H9 (cell line): Measurements from ENCODE around the gene KCNN3. TPM values are rescaled to one million over a fixed set of nuclear protein-coding genes. Genes with fewer than 3 reads are reported as not detected.

ENCODE experiments used
- DNase-seq: peaks from one replicate; pipeline ENCODE4 v3.0.0-alpha.2; 2017
- H2AFZ ChIP-seq: one replicate; pipeline ENCODE4 v1.6.1; 2013; ENCODE audit warnings: mild to moderate bottlenecking, low read length, control low read depth, moderate library complexity
- H2AK5ac ChIP-seq: 2 replicates; pipeline ENCODE4 v1.6.1; 2013; ENCODE audit warnings: low read length, control low read depth, mixed read lengths; ENCODE audit not compliant: insufficient read length
- H2BK120ac ChIP-seq: one replicate; pipeline ENCODE4 v1.6.1; 2013; ENCODE audit warnings: low read depth, mild to moderate bottlenecking, low read length, control low read depth, inconsistent platforms; ENCODE audit not compliant: poor library complexity, severe bottlenecking
- H2BK12ac ChIP-seq: 2 replicates; pipeline ENCODE4 v1.6.1; 2013; ENCODE audit warnings: low read length, control low read depth, mixed read lengths, low read depth; ENCODE audit not compliant: insufficient read length
- H2BK15ac ChIP-seq: 2 replicates; pipeline ENCODE4 v1.6.1; 2013; ENCODE audit warnings: low read depth, low read length, control low read depth
- H2BK20ac ChIP-seq: one replicate; pipeline ENCODE4 v1.6.1; 2013; ENCODE audit warnings: low read depth, mild to moderate bottlenecking, low read length, control low read depth, inconsistent platforms; ENCODE audit not compliant: poor library complexity, severe bottlenecking
- H2BK5ac ChIP-seq: 2 replicates; pipeline ENCODE4 v1.6.1; 2013; ENCODE audit warnings: low read length, control low read depth, mixed read lengths; ENCODE audit not compliant: insufficient read length
- H3K14ac ChIP-seq: 2 replicates; pipeline ENCODE4 v1.6.1; 2013; ENCODE audit warnings: low read length, control low read depth; ENCODE audit not compliant: insufficient read depth
- H3K18ac ChIP-seq: 2 replicates; pipeline ENCODE4 v1.6.1; 2013; ENCODE audit warnings: low read depth, mild to moderate bottlenecking, mixed read lengths, low read length, control low read depth; ENCODE audit not compliant: insufficient read length
- H3K23ac ChIP-seq: 2 replicates; pipeline ENCODE4 v1.6.1; 2013; ENCODE audit warnings: low read length, control low read depth, mixed read lengths, low read depth; ENCODE audit not compliant: insufficient read length
- H3K23me2 ChIP-seq: 2 replicates; pipeline ENCODE4 v1.6.1; 2013; ENCODE audit warnings: low read depth, mild to moderate bottlenecking, mixed read lengths, low read length, control low read depth; ENCODE audit not compliant: insufficient read length, poor library complexity, severe bottlenecking
- H3K27ac ChIP-seq: 2 replicates; pipeline ENCODE4 v1.5.1; 2013; ENCODE audit warnings: low read length, control low read depth, mixed read lengths, low read depth; ENCODE audit not compliant: insufficient read length
- H3K27me3 ChIP-seq: 2 replicates; pipeline ENCODE4 v1.6.1; 2013; ENCODE audit warnings: low read length, control low read depth, inconsistent platforms; ENCODE audit not compliant: insufficient read depth
- H3K4ac ChIP-seq: 2 replicates; pipeline ENCODE4 v1.6.1; 2013; ENCODE audit warnings: low read depth, mild to moderate bottlenecking, control low read depth, inconsistent platforms, low read length, moderate library complexity
- H3K4me1 ChIP-seq: 2 replicates; pipeline ENCODE4 v1.6.1; 2013; ENCODE audit warnings: low read length, control low read depth, inconsistent platforms; ENCODE audit not compliant: insufficient read depth
- H3K4me2 ChIP-seq: 2 replicates; pipeline ENCODE4 v1.6.1; 2013; ENCODE audit warnings: low read length, control low read depth, mixed read lengths; ENCODE audit not compliant: insufficient read length, insufficient read depth
- H3K56ac ChIP-seq: 2 replicates; pipeline ENCODE4 v1.6.1; 2013; ENCODE audit warnings: low read depth, mild to moderate bottlenecking, mixed read lengths, low read length, control low read depth; ENCODE audit not compliant: insufficient read length
- H3K79me1 ChIP-seq: 2 replicates; pipeline ENCODE4 v1.6.1; 2013; ENCODE audit warnings: low read depth, mild to moderate bottlenecking, moderate library complexity, low read length, control low read depth, inconsistent platforms; ENCODE audit not compliant: insufficient read depth, poor library complexity, severe bottlenecking
- H3K79me2 ChIP-seq: 2 replicates; pipeline ENCODE4 v1.6.1; 2013; ENCODE audit warnings: low read length, control low read depth, inconsistent platforms; ENCODE audit not compliant: insufficient read depth
- H3K9ac ChIP-seq: 2 replicates; pipeline ENCODE4 v1.6.1; 2013; ENCODE audit warnings: low read length, control low read depth, mixed read lengths; ENCODE audit not compliant: insufficient read length; ENCODE audit errors: extremely low read depth
- H3K9me3 ChIP-seq: one replicate; pipeline ENCODE4 v1.6.1; 2013; ENCODE audit warnings: low read depth, low read length, inconsistent platforms; ENCODE audit not compliant: control insufficient read depth
- H3T11ph ChIP-seq: one replicate; pipeline ENCODE4 v1.6.1; 2013; ENCODE audit warnings: mild to moderate bottlenecking, low read length, control low read depth, inconsistent platforms
- H4K20me1 ChIP-seq: one replicate; pipeline ENCODE4 v1.6.1; 2013; ENCODE audit not compliant: control insufficient read depth, insufficient read length, insufficient read depth
- H4K5ac ChIP-seq: 2 replicates; pipeline ENCODE4 v1.6.1; 2013; ENCODE audit warnings: low read depth, mild to moderate bottlenecking, mixed read lengths, low read length, control low read depth; ENCODE audit not compliant: insufficient read length
- H4K8ac ChIP-seq: replicated peaks from 2 replicates; pipeline ENCODE4 v1.6.1; 2013; ENCODE audit warnings: low read length, control low read depth, mixed read lengths, low read depth; ENCODE audit not compliant: insufficient read length
- H4K91ac ChIP-seq: 2 replicates; pipeline ENCODE4 v1.6.1; 2013; ENCODE audit warnings: low read depth, mild to moderate bottlenecking, moderate library complexity, mixed read lengths, low read length, control low read depth; ENCODE audit not compliant: insufficient read length
- H3K27ac Mint-ChIP-seq, 3 experiments: 2 replicates in 2 of 3; 3 replicates in 1 of 3; pipeline ENCODE4 v1.8.0; 2020 to 2021; ENCODE audit warnings: mixed read lengths in 3 of 3, mild to moderate bottlenecking in 1 of 3, moderate library complexity in 1 of 3
- H3K27me3 Mint-ChIP-seq: 2 replicates; pipeline ENCODE4 v1.8.0; 2021; ENCODE audit warnings: low read depth, mild to moderate bottlenecking, moderate library complexity, mixed read lengths
- H3K36me3 Mint-ChIP-seq, 3 experiments: 2 replicates in 2 of 3; 3 replicates in 1 of 3; pipeline ENCODE4 v1.8.0; 2020 to 2021; ENCODE audit warnings: low read depth in 3 of 3, mixed read lengths in 3 of 3; ENCODE audit not compliant: insufficient read depth in 1 of 3
- H3K4me1 Mint-ChIP-seq, 2 experiments: 2 replicates each; pipeline ENCODE4 v1.8.0; 2020; ENCODE audit warnings: mixed read lengths in 2 of 2
- H3K4me3 Mint-ChIP-seq, 2 experiments: 2 replicates in 1 of 2; 3 replicates in 1 of 2; pipeline ENCODE4 v1.8.0; 2020 to 2021; ENCODE audit warnings: mild to moderate bottlenecking in 2 of 2, mixed read lengths in 2 of 2, moderate library complexity in 1 of 2
- H3K9me3 Mint-ChIP-seq, 2 experiments: 2 replicates in 1 of 2; 3 replicates in 1 of 2; pipeline ENCODE4 v1.8.0; 2020; ENCODE audit warnings: mild to moderate bottlenecking in 2 of 2, mixed read lengths in 2 of 2, moderate library complexity in 1 of 2
- CTCF ChIP-seq: fragments of 200-600 bp; sonication (generic); conservative IDR thresholded peaks from 3 replicates; pipeline ENCODE4 v1.8.0; 2021; ENCODE audit warnings: antibody characterized with exemption, mild to moderate bottlenecking
- WGBS: extraction: QIAGEN DNeasy Blood & Tissue Kit; methylation state at CpG from one replicate; pipeline ENCODE4 v1.1.7; 2013; ENCODE audit warnings: missing lambda C conversion rate, low lambda C conversion rate, mixed read lengths; ENCODE audit not compliant: insufficient read length; ENCODE audit errors: extremely low coverage; 5-methylcytosine and 5-hydroxymethylcytosine counted together
- total RNA-seq: library from RNA; stranded (reverse); gene quantifications from 2 replicates; pipeline ENCODE4 v1.2.1, GENCODE V29; 2021

KCNN3 gene
- total RNA-seq, 1 experiment from 2014 or later: 0.83 TPM

GRCh38 chr1:154848983-154849382, 21.1 kb downstream of the KCNN3 start:
- H3K4me3 Mint-ChIP-seq: no peak overlapping the region

More at GRCh38 chr1:154848983-154849382, 21.1 kb downstream of the KCNN3 start:
- no peaks in the 10 kb centered on the region for H3K27me3 ChIP-seq
- H3K23ac ChIP-seq: no peak overlapping the region
- H3K4me1 ChIP-seq: no peaks in the 10 kb centered on the region; the same call in 1 of the 2 replicates
- H3K23me2 ChIP-seq: no peaks in the 10 kb centered on the region
- no peak overlapping the region for H3K18ac ChIP-seq
- H2BK20ac ChIP-seq: no peak overlapping the region
- no peak overlapping the region for H2BK12ac ChIP-seq
- no CpG with 5 or more reads among the region's 4 CpGs for WGBS
- no peak overlapping the region for H3K4me2 ChIP-seq
- H3T11ph ChIP-seq: no peak overlapping the region
- no peak overlapping the region for H2AFZ ChIP-seq
- H2BK5ac ChIP-seq: no peak overlapping the region
- no peak for TF ChIP-seq CTCF
- no peaks in the 10 kb centered on the region for H3K9me3 Mint-ChIP-seq
- H3K79me2 ChIP-seq: no peaks in the 10 kb centered on the region
- H3K14ac ChIP-seq: no peak overlapping the region
- no peaks in the 10 kb centered on the region for H3K79me1 ChIP-seq
- H3K9ac ChIP-seq: no peak overlapping the region
- no peak overlapping the region for H2BK120ac ChIP-seq
- H3K4me1 Mint-ChIP-seq: peaks cover 25 to 42% of the 10 kb centered on the region in 2 experiments
- H3K27me3 Mint-ChIP-seq: no peaks in the 10 kb centered on the region; the same call in 1 of the 2 replicates
- no peaks in the 10 kb centered on the region for H3K36me3 Mint-ChIP-seq
- H3K56ac ChIP-seq: no peak overlapping the region
- DNase-seq: no peak
- H3K9me3 ChIP-seq: no peaks in the 10 kb centered on the region
- H4K20me1 ChIP-seq: no peaks in the 10 kb centered on the region
- no peak overlapping the region for H3K27ac ChIP-seq
- no peak overlapping the region for H4K5ac ChIP-seq
- no peak overlapping the region for H2AK5ac ChIP-seq
- H3K27ac Mint-ChIP-seq: no peak overlapping the region
- H3K4ac ChIP-seq: no peak overlapping the region
- no peak overlapping the region for H4K8ac ChIP-seq
- H2BK15ac ChIP-seq: no peak overlapping the region
- no peak overlapping the region for H4K91ac ChIP-seq
